ENCODE measurements around the gene NEK3.
"Not testable (repeated sequence)": the region's sequence is repeated elsewhere in the genome, so short reads cannot be mapped to it uniquely, and the experiment has no call there.

Gene NEK3

DNA sequence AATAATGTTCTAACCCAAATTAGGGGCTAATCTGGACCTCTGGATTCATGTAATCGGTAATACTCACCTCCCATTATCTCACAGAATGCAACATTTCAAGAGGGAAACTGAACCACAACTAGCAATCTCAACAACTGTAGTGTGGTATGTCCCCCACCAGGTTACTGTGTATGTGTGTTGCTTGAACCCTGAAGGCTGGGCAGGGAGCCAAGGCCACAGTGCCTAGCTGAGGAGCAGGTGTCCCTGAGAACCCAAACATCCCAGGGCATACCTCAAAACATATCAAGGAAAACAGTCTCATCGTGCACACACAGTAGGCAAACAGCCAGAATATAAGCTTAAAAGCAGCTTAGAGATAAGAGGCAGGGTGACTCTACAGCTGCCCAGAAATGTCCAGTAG, 20.5 kb upstream of the NEK3 start:
- Histone ChIP-seq H3K9me3 (ENCODE audit: control insufficient read depth, low read length) (no peaks in the 10 kb centered on the region), H3K4me3 (ENCODE audit: low read depth, low read length) (no peak overlapping the region), H2AFZ (no peak overlapping the region), H3K36me3 (ENCODE audit: control insufficient read depth, insufficient read depth, low read length) (no peaks in the 10 kb centered on the region), H3K27ac (no peak overlapping the region), H3K4me2 (ENCODE audit: low read length) (no peak overlapping the region), H3K27me3 (ENCODE audit: control insufficient read depth, insufficient read depth, low read length) (no peaks in the 10 kb centered on the region), H3K9ac (no peak overlapping the region), H3K4me1 (no peaks in the 10 kb centered on the region), H3K79me2 (no peaks in the 10 kb centered on the region)
- TF ChIP-seq, protein P1, sequence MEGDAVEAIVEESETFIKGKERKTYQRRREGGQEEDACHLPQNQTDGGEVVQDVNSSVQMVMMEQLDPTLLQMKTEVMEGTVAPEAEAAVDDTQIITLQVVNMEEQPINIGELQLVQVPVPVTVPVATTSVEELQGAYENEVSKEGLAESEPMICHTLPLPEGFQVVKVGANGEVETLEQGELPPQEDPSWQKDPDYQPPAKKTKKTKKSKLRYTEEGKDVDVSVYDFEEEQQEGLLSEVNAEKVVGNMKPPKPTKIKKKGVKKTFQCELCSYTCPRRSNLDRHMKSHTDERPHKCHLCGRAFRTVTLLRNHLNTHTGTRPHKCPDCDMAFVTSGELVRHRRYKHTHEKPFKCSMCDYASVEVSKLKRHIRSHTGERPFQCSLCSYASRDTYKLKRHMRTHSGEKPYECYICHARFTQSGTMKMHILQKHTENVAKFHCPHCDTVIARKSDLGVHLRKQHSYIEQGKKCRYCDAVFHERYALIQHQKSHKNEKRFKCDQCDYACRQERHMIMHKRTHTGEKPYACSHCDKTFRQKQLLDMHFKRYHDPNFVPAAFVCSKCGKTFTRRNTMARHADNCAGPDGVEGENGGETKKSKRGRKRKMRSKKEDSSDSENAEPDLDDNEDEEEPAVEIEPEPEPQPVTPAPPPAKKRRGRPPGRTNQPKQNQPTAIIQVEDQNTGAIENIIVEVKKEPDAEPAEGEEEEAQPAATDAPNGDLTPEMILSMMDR (IDR thresholded peaks at IDR 0.05) = no peak

DNA sequence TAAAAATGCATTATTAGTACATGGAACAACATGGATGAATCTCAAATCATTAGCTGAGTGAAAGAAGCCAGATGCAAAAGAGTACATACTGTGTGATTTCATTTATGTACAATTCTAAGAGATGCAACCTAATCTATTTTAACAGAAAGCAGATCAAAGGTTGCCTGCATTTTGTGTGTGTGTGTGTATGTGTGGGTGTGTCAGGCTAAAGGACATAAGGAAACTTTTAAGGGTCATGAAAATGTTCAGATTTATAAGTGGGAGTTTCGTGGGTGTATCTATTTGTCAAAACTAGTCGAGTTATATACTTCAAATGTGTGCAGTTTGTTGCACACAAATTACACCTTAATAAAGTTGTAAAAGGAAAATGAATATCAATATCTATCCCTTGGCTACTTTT, 17.9 kb upstream of the NEK3 start:
- TF ChIP-seq, protein P1 (IDR thresholded peaks at IDR 0.05) = no peak
- Histone ChIP-seq H2AFZ (no peak overlapping the region), H3K4me1 (no peaks in the 10 kb centered on the region), H3K27me3 (ENCODE audit: control insufficient read depth, insufficient read depth, low read length) (no peaks in the 10 kb centered on the region), H3K9ac (no peak overlapping the region), H3K4me2 (ENCODE audit: low read length) (no peak overlapping the region), H3K27ac (no peak overlapping the region), H3K79me2 (no peaks in the 10 kb centered on the region), H3K4me3 (ENCODE audit: low read depth, low read length) (no peak overlapping the region), H3K36me3 (ENCODE audit: control insufficient read depth, insufficient read depth, low read length) (no peaks in the 10 kb centered on the region), H3K9me3 (ENCODE audit: control insufficient read depth, low read length) (no peaks in the 10 kb centered on the region)

DNA sequence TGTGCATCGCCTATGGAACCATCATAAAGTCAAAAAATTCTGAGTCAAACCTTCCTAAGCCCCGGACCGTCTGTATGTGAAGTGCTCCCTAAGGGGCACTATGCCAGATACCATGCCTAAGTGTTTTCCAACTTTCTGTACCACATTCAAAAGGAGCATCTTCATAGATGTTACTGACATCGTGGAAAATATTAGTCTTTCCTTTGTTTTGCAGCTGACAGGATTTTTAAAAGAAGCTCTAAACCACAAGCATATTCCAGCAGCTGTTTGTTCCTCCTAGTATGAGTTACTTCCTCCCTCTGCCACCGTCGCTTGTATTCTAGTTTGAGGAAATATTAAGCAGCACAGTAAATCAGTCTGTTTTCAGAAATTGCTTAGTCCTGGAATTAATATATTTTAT, 14.6 kb upstream of the NEK3 start:
- not testable (repeated sequence) for H3K4me3 ChIP-seq (ENCODE audit: low read depth, low read length); H2AFZ ChIP-seq; H3K4me2 ChIP-seq (ENCODE audit: low read length); H3K27me3 ChIP-seq (ENCODE audit: control insufficient read depth, insufficient read depth, low read length); H3K4me1 ChIP-seq; H3K9ac ChIP-seq; H3K27ac ChIP-seq; H3K36me3 ChIP-seq (ENCODE audit: control insufficient read depth, insufficient read depth, low read length); H3K79me2 ChIP-seq; H3K9me3 ChIP-seq (ENCODE audit: control insufficient read depth, low read length)

DNA sequence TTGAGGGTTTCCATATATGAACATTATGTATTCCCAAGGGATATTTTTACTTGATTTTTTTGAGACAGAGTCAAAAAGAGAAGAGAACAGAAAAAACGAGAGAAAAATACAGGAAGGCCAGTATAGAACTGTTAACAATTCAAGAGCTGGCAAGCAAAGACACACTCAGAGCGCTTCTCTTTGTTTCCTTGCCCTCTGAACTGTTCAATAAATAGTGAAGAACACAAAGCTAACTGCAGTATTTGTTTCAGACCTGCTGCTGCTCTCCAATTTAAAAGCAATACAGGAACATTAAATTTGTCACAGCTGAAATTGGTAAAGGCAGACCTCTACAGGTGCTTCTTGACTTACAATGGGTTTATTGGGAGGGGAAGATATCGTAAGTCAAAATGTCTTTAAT, 14.0 kb upstream of the NEK3 start:
- Histone ChIP-seq H3K4me3 (ENCODE audit: low read depth, low read length) (no peak overlapping the region), H3K36me3 (ENCODE audit: control insufficient read depth, insufficient read depth, low read length) (no peaks in the 10 kb centered on the region), H3K9me3 (ENCODE audit: control insufficient read depth, low read length) (no peaks in the 10 kb centered on the region), H3K9ac (no peak overlapping the region), H2AFZ (no peak overlapping the region), H3K4me1 (no peaks in the 10 kb centered on the region), H3K79me2 (no peaks in the 10 kb centered on the region), H3K27me3 (ENCODE audit: control insufficient read depth, insufficient read depth, low read length) (no peaks in the 10 kb centered on the region), H3K4me2 (ENCODE audit: low read length) (no peak overlapping the region), H3K27ac (no peak overlapping the region)
- TF ChIP-seq, protein P1 (IDR thresholded peaks at IDR 0.05) = no peak

- H3K36me3 ChIP-seq (ENCODE audit: control insufficient read depth, insufficient read depth, low read length); H3K9ac ChIP-seq; H3K79me2 ChIP-seq; H3K27ac ChIP-seq; H3K27me3 ChIP-seq (ENCODE audit: control insufficient read depth, insufficient read depth, low read length); H2AFZ ChIP-seq; H3K4me2 ChIP-seq (ENCODE audit: low read length); H3K9me3 ChIP-seq (ENCODE audit: control insufficient read depth, low read length); H3K4me3 ChIP-seq (ENCODE audit: low read depth, low read length); H3K4me1 ChIP-seq: not testable (repeated sequence)
Observed at GRCh38 chr13:52171686-52172085, 12.3 kb upstream of the NEK3 start.

GRCh38 chr13:52170828-52171391, 11.5 kb upstream of the NEK3 start:
- H3K9ac ChIP-seq; H3K4me3 ChIP-seq (ENCODE audit: low read depth, low read length); H3K27ac ChIP-seq; H3K36me3 ChIP-seq (ENCODE audit: control insufficient read depth, insufficient read depth, low read length); H3K79me2 ChIP-seq; H3K4me1 ChIP-seq; H3K27me3 ChIP-seq (ENCODE audit: control insufficient read depth, insufficient read depth, low read length); H3K9me3 ChIP-seq (ENCODE audit: control insufficient read depth, low read length); H2AFZ ChIP-seq; H3K4me2 ChIP-seq (ENCODE audit: low read length): not testable (repeated sequence)
